ENCODE results near the gene RGS6. TPM values are rescaled to one million over a fixed set of nuclear protein-coding genes. Genes with fewer than 3 reads are reported as not detected.

RGS6 gene
- total RNA-seq, 4 donors from 2014 or later: 0.84 to 3.0 (median 1.7) TPM; not detected in 1

GRCh38 chr14:72404998-72405397 lies 472.8 kb downstream of the RGS6 start:
- WGBS, 2 donors: 68 to 71% methylated on average over 3 of the region's 3 CpGs
- DNase-seq (ENCODE audit: low spot score in 2 of 2): no peak
- intact Hi-C loops (cut with DNase I; ENCODE audit: low total_unique reads): no loop called here
- no peak for TF ChIP-seq POLR2A (IDR thresholded peaks at IDR 0.05)
- TF ChIP-seq CTCF (IDR thresholded peaks at IDR 0.05): no peak
- no peak overlapping the region for H3K4me3 ChIP-seq (ENCODE audit: low read depth, poor library complexity, severe bottlenecking)

GRCh38 chr14:72408020-72408419 lies 475.8 kb downstream of the RGS6 start:
- no peak for DNase-seq (ENCODE audit: low spot score in 2 of 2)
- H3K4me3 ChIP-seq (ENCODE audit: low read depth, poor library complexity, severe bottlenecking): no peak overlapping the region
- 67 to 82% methylated on average over 3 of the region's 3 CpGs for WGBS, 2 donors
- intact Hi-C loops (cut with DNase I; ENCODE audit: low total_unique reads): no loop called here
- no peak for TF ChIP-seq POLR2A (IDR thresholded peaks at IDR 0.05)
- no peak for TF ChIP-seq CTCF (IDR thresholded peaks at IDR 0.05)

GRCh38 chr14:72409047-72409446 lies 476.8 kb downstream of the RGS6 start:
- DNase-seq (ENCODE audit: low spot score in 2 of 2): no peak
- intact Hi-C loops (cut with DNase I; ENCODE audit: low total_unique reads): no loop called here
- 92 to 93% methylated on average over 3 of the region's 3 CpGs for WGBS, 2 donors
- TF ChIP-seq CTCF (IDR thresholded peaks at IDR 0.05): no peak
- no peak for TF ChIP-seq POLR2A (IDR thresholded peaks at IDR 0.05)
- no peak overlapping the region for H3K4me3 ChIP-seq (ENCODE audit: low read depth, poor library complexity, severe bottlenecking)

- TF ChIP-seq CTCF (IDR thresholded peaks at IDR 0.05): no peak
- no peak for TF ChIP-seq POLR2A (IDR thresholded peaks at IDR 0.05)
- intact Hi-C loops (cut with DNase I; ENCODE audit: low total_unique reads): no loop called here
- 93 to 97% methylated on average over 2 of the region's 2 CpGs for WGBS, 2 donors
- no peak overlapping the region for H3K4me3 ChIP-seq (ENCODE audit: low read depth, poor library complexity, severe bottlenecking)
- no peak for DNase-seq (ENCODE audit: low spot score in 2 of 2)
Measured at GRCh38 chr14:72416081-72416849, 484.0 kb downstream of the RGS6 start.

- intact Hi-C loops (cut with DNase I; ENCODE audit: low total_unique reads): no loop called here
- no peak for DNase-seq (ENCODE audit: low spot score in 2 of 2)
- no peak for TF ChIP-seq POLR2A (IDR thresholded peaks at IDR 0.05)
- TF ChIP-seq CTCF (IDR thresholded peaks at IDR 0.05): no peak
- H3K4me3 ChIP-seq (ENCODE audit: low read depth, poor library complexity, severe bottlenecking): no peak overlapping the region
- WGBS, 2 donors: 61 to 70% methylated on average over 7 of the region's 7 CpGs
Measured at GRCh38 chr14:72416892-72417291, 484.7 kb downstream of the RGS6 start.

- no peak overlapping the region for H3K4me3 ChIP-seq (ENCODE audit: low read depth, poor library complexity, severe bottlenecking)
- 76 to 88% methylated on average over 3 of the region's 3 CpGs for WGBS, 2 donors
- intact Hi-C loops (cut with DNase I; ENCODE audit: low total_unique reads): no loop called here
- no peak for TF ChIP-seq CTCF (IDR thresholded peaks at IDR 0.05)
- TF ChIP-seq POLR2A (IDR thresholded peaks at IDR 0.05): no peak
- DNase-seq (ENCODE audit: low spot score in 2 of 2): no peak
Measured at GRCh38 chr14:72418806-72419205, 486.6 kb downstream of the RGS6 start.
